Measurements from ENCODE around the gene NMRAL1.

Gene NMRAL1

GRCh38 chr16:4420505-4421105 is 53.8 kb downstream of the NMRAL1 start:
- DNase-seq: no peak

DNA sequence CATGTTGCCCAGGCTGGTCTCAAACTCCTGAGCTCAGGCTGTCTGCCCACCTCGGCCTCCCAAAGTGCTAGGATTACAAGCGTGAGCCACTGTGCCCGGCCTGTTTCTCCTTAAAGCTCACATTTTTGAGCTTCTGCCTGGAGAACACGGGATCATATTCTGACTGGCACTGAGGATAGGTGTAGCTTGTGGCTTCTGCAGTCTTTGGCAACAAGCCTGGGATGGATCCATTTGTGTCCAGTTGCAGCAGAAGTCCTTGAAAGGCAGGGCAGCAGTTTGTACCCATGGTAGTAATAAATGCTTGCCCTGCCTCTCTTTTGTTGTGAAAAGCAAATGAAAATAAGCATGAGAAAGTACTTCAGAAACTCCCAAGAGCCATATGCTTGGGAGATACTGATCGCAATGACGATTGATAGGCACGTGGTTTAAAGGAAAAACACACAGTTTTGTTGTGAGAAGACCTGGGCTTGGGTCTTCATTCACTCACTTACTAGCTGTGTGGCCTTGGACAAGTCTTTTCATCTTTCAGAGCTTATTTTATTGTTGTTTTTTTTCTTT is 54.9 kb downstream of the NMRAL1 start:
- no peak for DNase-seq

- peak; percentile 96 for DNase-seq
These were observed 58.0 kb downstream of the NMRAL1 start, which contains the start of gene CORO7 for GRCh38 chr16:4416200-4417032. CORO7 (minus strand) TSS chr16:4416596; CDS start chr16:4416518, 78 bp downstream.

DNA sequence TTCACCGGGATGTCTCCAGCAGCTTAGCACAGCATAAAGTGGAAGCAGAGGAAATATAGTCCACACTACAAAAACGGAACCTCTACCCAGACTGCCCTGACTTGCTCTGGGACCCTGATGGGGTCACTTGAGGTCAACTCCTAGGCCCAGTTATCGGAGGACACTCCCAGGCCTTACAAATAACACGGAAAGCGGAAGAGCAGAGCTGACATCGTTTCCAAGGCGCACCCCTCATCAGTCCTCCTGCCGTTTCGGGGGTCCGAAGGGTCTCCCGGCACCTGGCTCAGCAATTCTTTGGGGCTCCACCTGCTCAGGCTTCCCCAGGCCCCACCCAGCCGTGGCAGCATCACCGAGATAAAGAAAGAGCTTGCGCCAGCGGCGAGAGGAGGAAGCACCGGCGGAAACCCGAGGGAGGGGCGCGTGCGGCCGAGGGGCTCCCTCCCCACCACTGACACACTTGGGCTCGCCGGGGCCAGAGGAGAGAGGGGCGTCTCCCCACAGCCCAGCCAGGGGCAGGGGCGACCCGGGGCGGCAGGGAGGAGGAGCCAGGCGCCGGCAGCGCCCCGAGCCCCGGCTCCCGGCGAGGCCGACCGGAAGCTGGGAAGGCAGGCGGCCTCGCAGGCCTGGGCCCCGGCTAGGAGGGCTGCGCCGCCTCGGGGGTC is 58.8 kb downstream of the NMRAL1 start:
- peak; percentile 60 for DNase-seq

GRCh38 chr16:4414187-4414917 is 60.1 kb downstream of the NMRAL1 start:
- DNase-seq: no peak

- no peak for DNase-seq
These were observed 61.6 kb downstream of the NMRAL1 start for GRCh38 chr16:4412854-4413253.

GRCh38 chr16:4412159-4412558 is 62.3 kb downstream of the NMRAL1 start:
- DNase-seq: no peak
